Measurements from ENCODE around the gene MAGI2. TPM values are rescaled to one million over a fixed set of nuclear protein-coding genes. Genes with fewer than 3 reads are reported as not detected.

Gene MAGI2
- total and polyA plus RNA-seq, 2 experiments from 2014 or later: 10.4 to 26.4 TPM

- H3K4me3 Mint-ChIP-seq: no peak overlapping the region
These were observed 1051.4 kb downstream of the MAGI2 start for GRCh38 chr7:78402096-78402495.

More at GRCh38 chr7:78402096-78402495, 1051.4 kb downstream of the MAGI2 start:
- no peak for TF ChIP-seq ZNF114 (CRISPR knock-in tag; IDR thresholded peaks at IDR 0.05)
- TF ChIP-seq JUNB (IDR thresholded peaks at IDR 0.05; ENCODE audit: unreplicated experiment): no peak
- no peak for TF ChIP-seq POLR2AphosphoS5 (IDR thresholded peaks at IDR 0.05; ENCODE audit: low read depth)
- no peak for TF ChIP-seq ETS1 (IDR thresholded peaks at IDR 0.05)
- TF ChIP-seq ZNF462 (CRISPR knock-in tag; IDR thresholded peaks at IDR 0.05): no peak
- no peak for TF ChIP-seq EZH2 (IDR thresholded peaks at IDR 0.05; ENCODE audit: low read depth, unreplicated experiment)
- Mint-ChIP-seq H3K4me1 (peaks cover 46% of the 10 kb centered on the region), H3K27me3 (ENCODE audit: insufficient read depth, low read depth, poor library complexity) (no peaks in the 10 kb centered on the region), H3K9me3 (peaks cover 8% of the 10 kb centered on the region; the same call in 1 of the 3 replicates), H3K36me3 (ENCODE audit: low read depth) (peaks cover 11% of the 10 kb centered on the region; the same call in 2 of the 3 replicates), H3K27ac (peak overlapping the region; percentile 76)
- H3K27ac ChIP-seq (ENCODE audit: low read depth): no peak overlapping the region
- H3K4me3 ChIP-seq: no peak overlapping the region
- H4K20me1 ChIP-seq (replicated peaks; ENCODE audit: insufficient read depth): no peaks in the 10 kb centered on the region
- peaks cover 39% of the 10 kb centered on the region for H3K4me1 ChIP-seq (ENCODE audit: insufficient read depth)
- H3K4me2 ChIP-seq: no peak overlapping the region
- 0 out of 2 replicates have a peak, but pooled peaks cover 9% of the 10 kb centered on the region for H3K27me3 ChIP-seq (ENCODE audit: insufficient read depth)
- no peaks in the 10 kb centered on the region for H3K9me2 ChIP-seq (ENCODE audit: insufficient read depth)
- DNase-seq (ENCODE audit: low spot score): no peak
- no peaks in the 10 kb centered on the region for H3F3A ChIP-seq (replicated peaks; ENCODE audit: low read depth)
- H3K36me3 ChIP-seq (ENCODE audit: insufficient read depth): no peaks in the 10 kb centered on the region
- ATAC-seq: no peak
- H2AFZ ChIP-seq: no peak overlapping the region
- H3K79me2 ChIP-seq (replicated peaks; ENCODE audit: insufficient read depth): no peaks in the 10 kb centered on the region
